Epithelial cell of proximal tubule (primary cell): ENCODE results near the gene TCEANC. TPM values are rescaled to one million over a fixed set of nuclear protein-coding genes. Genes with fewer than 3 reads are reported as not detected.

ENCODE experiments used
- DNase-seq: peaks from one replicate; pipeline ENCODE4 v3.0.0-alpha.2; 2011; ENCODE audit warnings: low read depth
- H3K4me3 ChIP-seq: 2 replicates; pipeline ENCODE4 v1.5.1; 2011; ENCODE audit warnings: low read depth, mild to moderate bottlenecking, low read length
- CTCF ChIP-seq: conservative IDR thresholded peaks from 2 replicates; pipeline ENCODE4 v1.5.1; 2012; ENCODE audit warnings: low read depth, mild to moderate bottlenecking, low read length
- total RNA-seq: library from RNA; depleted of rRNA; stranded (reverse); fragments of >200 nt; gene quantifications from 2 replicates; pipeline ENCODE4 v1.2.3, GENCODE V29; 2015

Gene TCEANC
- total RNA-seq, 1 donor from 2014 or later = 0.12 TPM

DNA sequence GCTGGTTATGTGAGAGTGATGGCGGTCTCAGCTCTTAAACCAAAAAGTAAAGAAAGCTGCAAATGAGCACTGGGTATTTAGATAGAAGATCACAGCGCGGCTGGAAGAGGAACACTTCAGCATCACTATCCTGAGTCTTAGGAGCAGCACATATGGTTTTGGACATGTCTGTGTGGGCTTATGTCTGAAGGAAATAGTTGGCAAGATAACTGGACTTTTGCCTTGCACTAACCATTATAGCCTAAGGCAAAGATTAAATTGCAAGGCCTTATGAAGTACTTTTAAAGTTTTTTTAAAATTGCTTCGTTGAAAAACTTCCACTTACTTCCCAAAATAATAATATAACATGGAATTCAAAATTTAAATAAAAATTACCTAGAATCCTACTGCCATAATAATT is 31.4 kb downstream of the TCEANC start:
- no peak overlapping the region for H3K4me3 ChIP-seq
- no peak for DNase-seq
- no peak for TF ChIP-seq CTCF

GRCh38 chrX:13685126-13685763 is 32.3 kb downstream of the TCEANC start:
- no peak overlapping the region for H3K4me3 ChIP-seq

GRCh38 chrX:13687203-13687602 is 34.3 kb downstream of the TCEANC start:
- no peak for DNase-seq
- H3K4me3 ChIP-seq = no peak overlapping the region
- TF ChIP-seq CTCF = no peak

More at GRCh38 chrX:13685126-13685763, 32.3 kb downstream of the TCEANC start:
- no peak for DNase-seq
- TF ChIP-seq CTCF = no peak

DNA sequence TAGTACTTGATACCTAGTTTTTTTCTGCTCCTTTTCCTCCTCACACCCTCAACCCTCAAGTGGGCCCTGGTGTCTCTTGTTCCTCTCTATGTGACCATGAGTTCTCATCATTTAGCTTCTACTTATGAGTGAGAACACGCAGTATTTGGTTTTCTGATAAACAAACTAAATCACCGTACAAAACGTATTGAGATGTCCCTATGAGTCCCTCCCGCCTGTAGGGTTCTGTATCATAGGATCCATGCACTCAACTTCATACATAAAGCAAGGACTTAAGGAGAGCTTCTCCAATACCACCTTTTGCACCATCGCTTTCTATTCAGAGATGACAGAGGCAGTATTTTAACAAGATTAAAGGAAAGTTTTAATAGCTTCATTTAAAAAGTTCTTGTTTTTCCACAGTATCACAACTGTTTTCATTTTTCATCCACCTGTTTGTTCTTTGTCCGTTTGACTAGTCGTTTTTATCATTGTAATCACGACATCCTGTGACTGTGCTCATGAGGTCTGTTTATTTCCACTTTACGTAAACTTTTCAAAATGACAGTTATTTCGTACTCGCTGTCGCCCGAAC is 35.5 kb downstream of the TCEANC start:
- no peak for DNase-seq
- TF ChIP-seq CTCF = no peak
- H3K4me3 ChIP-seq = peak overlapping the region; percentile 75

DNA sequence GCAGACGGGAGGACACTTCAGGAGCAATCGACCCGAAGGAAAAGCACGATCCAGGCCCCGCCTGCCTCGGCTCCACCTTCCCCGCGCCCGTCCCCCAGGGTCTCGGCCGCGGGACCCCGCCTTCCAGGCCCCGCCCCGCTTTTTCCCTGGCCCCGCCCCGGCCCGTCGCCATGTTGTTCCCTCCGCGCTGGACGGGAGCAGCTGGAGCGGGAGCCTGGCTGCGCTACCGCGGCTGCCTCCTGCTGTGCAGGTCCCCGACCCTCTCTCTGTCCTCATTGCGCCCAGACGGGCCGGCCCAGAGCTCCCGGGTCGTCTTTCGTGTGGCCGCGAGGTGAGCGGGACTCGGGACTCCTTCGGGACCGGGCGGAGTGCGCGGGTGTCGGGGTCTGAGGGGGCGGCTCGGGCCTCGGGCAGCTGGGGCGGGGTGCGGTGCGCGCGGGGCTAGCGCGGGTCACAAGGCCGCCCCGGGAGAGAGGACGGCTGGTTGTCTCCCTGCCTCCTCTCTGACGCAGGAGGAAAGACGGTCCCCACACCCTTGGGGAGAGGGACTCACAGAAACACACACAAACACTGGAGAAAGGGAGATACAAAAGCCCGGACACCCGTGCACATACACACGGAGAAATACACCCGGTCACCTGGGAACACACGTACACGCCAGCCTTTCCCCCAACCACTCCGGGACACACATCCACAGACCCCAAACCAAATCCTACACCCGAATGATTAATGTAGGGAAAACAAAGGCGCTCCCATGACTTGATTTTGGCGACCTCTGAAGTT is 36.2 kb downstream of the TCEANC start, which contains the start of gene RAB9A:
Gene RAB9A, plus strand, starts transcription at position 171 of the 783 bp plus-strand sequence. CDS start 19,619 bp downstream, outside the sequence.
- no peak for DNase-seq
- TF ChIP-seq CTCF = no peak
- H3K4me3 ChIP-seq = peak within 1 kb of the TSS; percentile 75

- H3K4me3 ChIP-seq = peak overlapping the region; percentile 75
- no peak for TF ChIP-seq CTCF
- DNase-seq = no peak
Observed at GRCh38 chrX:13689741-13690211, 36.8 kb downstream of the TCEANC start.
